Astrocyte of the spinal cord (primary cell): ENCODE measurements around the gene AP2M1.

ENCODE experiments used
- DNase-seq: peaks from one replicate; pipeline ENCODE4 v3.0.0; 2011; ENCODE audit warnings: low read depth, low spot score
- H3K4me3 ChIP-seq: 2 replicates; pipeline ENCODE4 v1.5.1; 2011; ENCODE audit warnings: low read depth, mild to moderate bottlenecking, low read length, moderate library complexity
- CTCF ChIP-seq: IDR thresholded peaks from 2 replicates; pipeline ENCODE4 v1.5.1; 2012; ENCODE audit warnings: low read depth, mild to moderate bottlenecking, low read length, inconsistent platforms
- in situ Hi-C: cut with HindIII; loops from 2 replicates; pipeline ENCODE4 v1.10.0; 2017; ENCODE audit warnings: low sequenced_read_pairs

Gene AP2M1

GRCh38 chr3:184227481-184227935 lies 52.9 kb downstream of the AP2M1 start:
- in situ Hi-C loops = no loop called here
- H3K4me3 ChIP-seq = no peak overlapping the region
- DNase-seq = no peak
- TF ChIP-seq CTCF = peak; percentile 88

- no peak for DNase-seq
- no peak overlapping the region for H3K4me3 ChIP-seq
- in situ Hi-C loops = no loop called here
- TF ChIP-seq CTCF = no peak
Observed at GRCh38 chr3:184228376-184229137, 53.9 kb downstream of the AP2M1 start.

GRCh38 chr3:184229394-184230080 lies 54.9 kb downstream of the AP2M1 start, which contains the start of gene VWA5B2:
Gene VWA5B2, plus strand, starts transcription at chr3:184229585. Its CDS starts 944 bp downstream, at chr3:184230529.
- peak; percentile 18 for DNase-seq
- in situ Hi-C loops = no loop called here
- no peak for TF ChIP-seq CTCF
- H3K4me3 ChIP-seq = peak within 1 kb of the TSS; percentile 12

- DNase-seq = no peak
- in situ Hi-C loops = no loop called here
- H3K4me3 ChIP-seq = no peak overlapping the region
- no peak for TF ChIP-seq CTCF
Observed at GRCh38 chr3:184230081-184230602, 55.5 kb downstream of the AP2M1 start.

GRCh38 chr3:184230603-184231528 lies 56.2 kb downstream of the AP2M1 start:
- H3K4me3 ChIP-seq = no peak overlapping the region
- no peak for TF ChIP-seq CTCF
- no peak for DNase-seq
- in situ Hi-C loops = no loop called here

GRCh38 chr3:184231671-184232070 lies 57.0 kb downstream of the AP2M1 start:
- in situ Hi-C loops = no loop called here
- no peak for TF ChIP-seq CTCF
- no peak overlapping the region for H3K4me3 ChIP-seq
- peak; percentile 3 for DNase-seq
